ENCODE measurements around the gene RNF112. TPM values are rescaled to one million over a fixed set of nuclear protein-coding genes. Genes with fewer than 3 reads are reported as not detected.

RNF112 gene
- total RNA-seq, 1 experiment from 2014 or later: 0.09 TPM

DNA sequence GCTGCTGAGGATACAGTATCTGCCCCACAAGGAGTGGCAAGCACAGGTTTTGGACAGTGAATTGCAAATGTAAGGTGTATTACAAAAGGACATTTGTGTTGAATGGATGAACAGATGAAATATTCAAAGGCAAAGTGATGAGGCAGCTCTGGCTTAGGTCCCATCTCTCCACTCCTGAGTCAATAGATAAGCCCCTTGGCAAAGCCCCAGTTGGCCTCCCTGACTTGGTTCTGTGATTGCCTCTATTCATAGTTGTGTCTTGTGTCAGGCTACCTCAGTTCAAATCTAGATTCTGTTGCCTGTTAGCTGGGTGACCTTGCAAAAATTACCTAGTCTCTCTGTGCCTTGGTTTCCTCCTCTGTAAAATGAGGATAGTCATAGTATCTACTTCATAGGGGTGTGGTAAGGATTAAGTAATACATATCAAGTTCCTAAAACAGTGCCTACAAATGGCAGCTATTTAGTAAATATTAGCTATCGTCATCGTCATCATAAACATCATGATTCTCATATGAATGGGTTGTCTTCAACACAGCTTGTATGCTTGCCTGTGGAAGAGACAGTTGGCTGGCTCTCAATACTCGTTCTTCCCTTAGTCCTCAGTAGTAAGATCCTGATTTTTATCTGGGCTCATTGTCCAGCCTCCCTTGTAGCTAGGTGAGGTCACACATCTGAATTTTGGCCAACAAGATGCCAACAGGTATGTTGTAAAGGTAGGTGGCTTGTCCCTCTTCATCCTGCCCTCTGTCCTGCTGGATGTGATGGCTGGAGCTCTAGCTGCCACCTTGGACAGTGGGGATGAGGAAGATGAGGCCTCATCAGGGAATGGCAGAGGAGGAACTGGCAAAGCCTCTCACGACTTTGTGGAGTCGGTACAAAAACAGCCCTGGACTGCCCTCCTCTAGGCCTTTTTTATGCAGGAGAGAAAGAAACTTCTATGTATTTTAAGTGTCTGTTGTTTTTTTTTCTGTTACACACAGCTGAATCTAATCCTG, 21.9 kb upstream of the RNF112 start:
- CTCF ChIA-PET: no interaction called here
- H3K27me3 ChIP-seq (replicated peaks; ENCODE audit: insufficient read depth, low read depth, low read length, poor library complexity): no peaks in the 10 kb centered on the region
- no TSS peak for BruUV-seq (replicated peaks)
- TF ChIP-seq EZH2 (IDR thresholded peaks at IDR 0.05; ENCODE audit: borderline replicate concordance, low read depth, low read length, poor library complexity, severe bottlenecking): no peak
- TF ChIP-seq, protein P1, sequence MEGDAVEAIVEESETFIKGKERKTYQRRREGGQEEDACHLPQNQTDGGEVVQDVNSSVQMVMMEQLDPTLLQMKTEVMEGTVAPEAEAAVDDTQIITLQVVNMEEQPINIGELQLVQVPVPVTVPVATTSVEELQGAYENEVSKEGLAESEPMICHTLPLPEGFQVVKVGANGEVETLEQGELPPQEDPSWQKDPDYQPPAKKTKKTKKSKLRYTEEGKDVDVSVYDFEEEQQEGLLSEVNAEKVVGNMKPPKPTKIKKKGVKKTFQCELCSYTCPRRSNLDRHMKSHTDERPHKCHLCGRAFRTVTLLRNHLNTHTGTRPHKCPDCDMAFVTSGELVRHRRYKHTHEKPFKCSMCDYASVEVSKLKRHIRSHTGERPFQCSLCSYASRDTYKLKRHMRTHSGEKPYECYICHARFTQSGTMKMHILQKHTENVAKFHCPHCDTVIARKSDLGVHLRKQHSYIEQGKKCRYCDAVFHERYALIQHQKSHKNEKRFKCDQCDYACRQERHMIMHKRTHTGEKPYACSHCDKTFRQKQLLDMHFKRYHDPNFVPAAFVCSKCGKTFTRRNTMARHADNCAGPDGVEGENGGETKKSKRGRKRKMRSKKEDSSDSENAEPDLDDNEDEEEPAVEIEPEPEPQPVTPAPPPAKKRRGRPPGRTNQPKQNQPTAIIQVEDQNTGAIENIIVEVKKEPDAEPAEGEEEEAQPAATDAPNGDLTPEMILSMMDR (conservative IDR thresholded peaks at IDR 0.05; ENCODE audit: low read depth, low read length): no peak
- no peaks in the 10 kb centered on the region for H3K9me3 ChIP-seq (ENCODE audit: low read depth, low read length, poor library complexity, severe bottlenecking)
- intact Hi-C loops (cut with micrococcal nuclease; ENCODE audit: unreplicated experiment): no loop called here
- H3K4me3 ChIP-seq (ENCODE audit: low read depth, low read length, poor library complexity, severe bottlenecking): no peak overlapping the region
- no peak for DNase-seq (ENCODE audit: low spot score)
- POLR2A ChIA-PET (ENCODE audit: low non-redundant PET): interaction anchor here (0.5 kb wide), 1 partner anchor 39 kb away, joined by 5 read pairs; no protein-coding TSS in a partner anchor
- H3K27ac ChIP-seq (ENCODE audit: low read depth, low read length, poor library complexity, severe bottlenecking): peak overlapping the region; percentile 93
- peaks cover 57% of the 10 kb centered on the region for H3K4me1 ChIP-seq (ENCODE audit: insufficient read depth, low read length, poor library complexity, severe bottlenecking)
- peaks cover 14% of the 10 kb centered on the region for H3K36me3 ChIP-seq (ENCODE audit: insufficient read depth, low read length, poor library complexity, severe bottlenecking)

DNA sequence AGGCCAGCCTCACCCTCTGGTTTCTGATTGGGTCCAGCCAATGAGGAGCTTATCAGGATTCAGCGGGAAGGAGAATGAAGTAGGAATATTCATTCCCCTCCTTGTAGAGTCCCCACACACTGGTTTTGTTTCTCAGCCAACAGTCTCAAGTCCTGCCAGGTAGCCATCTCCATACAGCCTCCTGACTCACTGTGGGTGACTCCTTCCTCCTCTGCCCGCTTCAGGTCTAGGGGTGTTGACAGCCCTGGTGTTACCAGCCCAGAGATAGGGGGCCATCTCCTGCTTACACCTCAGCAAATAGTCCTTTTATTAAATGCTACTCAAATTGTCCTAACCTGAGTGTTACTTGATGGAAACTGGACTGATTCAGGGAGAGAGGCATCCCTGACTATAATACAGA, 20.1 kb upstream of the RNF112 start:
- no peak overlapping the region for H3K4me3 ChIP-seq (ENCODE audit: low read depth, low read length, poor library complexity, severe bottlenecking)
- BruUV-seq (replicated peaks): no TSS peak
- peaks cover 2% of the 10 kb centered on the region for H3K36me3 ChIP-seq (ENCODE audit: insufficient read depth, low read length, poor library complexity, severe bottlenecking)
- intact Hi-C loops (cut with micrococcal nuclease; ENCODE audit: unreplicated experiment): no loop called here
- no peak for DNase-seq (ENCODE audit: low spot score)
- no peaks in the 10 kb centered on the region for H3K9me3 ChIP-seq (ENCODE audit: low read depth, low read length, poor library complexity, severe bottlenecking)
- POLR2A ChIA-PET (ENCODE audit: low non-redundant PET): no interaction called here
- H3K27ac ChIP-seq (ENCODE audit: low read depth, low read length, poor library complexity, severe bottlenecking): no peak overlapping the region
- H3K27me3 ChIP-seq (replicated peaks; ENCODE audit: insufficient read depth, low read depth, low read length, poor library complexity): no peaks in the 10 kb centered on the region
- TF ChIP-seq, protein P1 (conservative IDR thresholded peaks at IDR 0.05; ENCODE audit: low read depth, low read length): no peak
- TF ChIP-seq EZH2 (IDR thresholded peaks at IDR 0.05; ENCODE audit: borderline replicate concordance, low read depth, low read length, poor library complexity, severe bottlenecking): no peak
- H3K4me1 ChIP-seq (ENCODE audit: insufficient read depth, low read length, poor library complexity, severe bottlenecking): peaks cover 38% of the 10 kb centered on the region
- CTCF ChIA-PET: no interaction called here

DNA sequence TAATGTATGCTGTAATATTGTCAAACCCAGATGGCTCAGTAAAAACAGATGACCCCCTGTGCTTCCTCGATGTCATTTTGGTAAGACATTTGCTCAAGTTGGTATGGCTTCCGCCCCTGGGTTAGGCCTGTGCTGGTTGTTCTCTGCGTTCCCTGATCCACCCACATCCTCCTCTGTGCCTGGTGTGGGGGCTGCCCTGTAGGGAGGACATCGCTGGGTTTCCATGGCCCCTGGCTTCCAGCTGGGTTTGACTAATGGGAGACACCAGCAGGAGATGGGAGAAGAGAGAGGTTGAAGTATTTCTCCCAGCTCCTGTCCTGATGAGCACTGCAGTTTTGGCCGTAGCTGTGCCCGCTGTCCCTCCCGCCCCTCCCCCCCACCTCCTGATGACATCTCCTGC, 19.6 kb upstream of the RNF112 start:
- TF ChIP-seq EZH2 (IDR thresholded peaks at IDR 0.05; ENCODE audit: borderline replicate concordance, low read depth, low read length, poor library complexity, severe bottlenecking): no peak
- TF ChIP-seq, protein P1 (conservative IDR thresholded peaks at IDR 0.05; ENCODE audit: low read depth, low read length): no peak
- no peak overlapping the region for H3K4me3 ChIP-seq (ENCODE audit: low read depth, low read length, poor library complexity, severe bottlenecking)
- no peak overlapping the region for H3K27ac ChIP-seq (ENCODE audit: low read depth, low read length, poor library complexity, severe bottlenecking)
- BruUV-seq (replicated peaks): no TSS peak
- ChIA-PET CTCF (no interaction called here), POLR2A (ENCODE audit: low non-redundant PET) (no interaction called here)
- no peaks in the 10 kb centered on the region for H3K9me3 ChIP-seq (ENCODE audit: low read depth, low read length, poor library complexity, severe bottlenecking)
- peaks cover 33% of the 10 kb centered on the region for H3K4me1 ChIP-seq (ENCODE audit: insufficient read depth, low read length, poor library complexity, severe bottlenecking)
- no peak for DNase-seq (ENCODE audit: low spot score)
- H3K27me3 ChIP-seq (replicated peaks; ENCODE audit: insufficient read depth, low read depth, low read length, poor library complexity): no peaks in the 10 kb centered on the region
- no peaks in the 10 kb centered on the region for H3K36me3 ChIP-seq (ENCODE audit: insufficient read depth, low read length, poor library complexity, severe bottlenecking)
- intact Hi-C loops (cut with micrococcal nuclease; ENCODE audit: unreplicated experiment): no loop called here

All from A673 (cell line).